LNCaP clone FGC (cell line): ENCODE measurements around the gene ZNF280D.

Source experiments
- DNase-seq: peaks from one replicate; pipeline ENCODE4 v3.0.0-alpha.2; 2011; ENCODE audit warnings: low read depth
- H3K4me3 ChIP-seq: 2 replicates; pipeline ENCODE4 v1.5.1; 2011; ENCODE audit warnings: mild to moderate bottlenecking, low read depth, low read length, control low read depth
- CTCF ChIP-seq: IDR thresholded peaks from 2 replicates; pipeline ENCODE4 v1.5.1; 2012; ENCODE audit warnings: mild to moderate bottlenecking; ENCODE audit not compliant: control insufficient read depth, insufficient read depth; ENCODE audit errors: extremely low read depth

The ZNF280D gene

GRCh38 chr15:56725386-56725785, 7.9 kb downstream of the ZNF280D start:
- no peak overlapping the region for H3K4me3 ChIP-seq
- no peak for DNase-seq
- no peak for TF ChIP-seq CTCF

GRCh38 chr15:56724232-56724631, 9.1 kb downstream of the ZNF280D start:
- DNase-seq: no peak
- TF ChIP-seq CTCF: no peak

GRCh38 chr15:56723787-56724186, 9.5 kb downstream of the ZNF280D start:
- TF ChIP-seq CTCF: no peak
- no peak for DNase-seq

More at GRCh38 chr15:56724232-56724631, 9.1 kb downstream of the ZNF280D start:
- H3K4me3 ChIP-seq: no peak overlapping the region

GRCh38 chr15:56719774-56720555, 13.3 kb downstream of the ZNF280D start:
- H3K4me3 ChIP-seq: no peak overlapping the region
- DNase-seq: no peak
- no peak for TF ChIP-seq CTCF

More at GRCh38 chr15:56723787-56724186, 9.5 kb downstream of the ZNF280D start:
- no peak overlapping the region for H3K4me3 ChIP-seq

GRCh38 chr15:56719021-56719612, 14.2 kb downstream of the ZNF280D start:
- no peak for DNase-seq
- TF ChIP-seq CTCF: no peak
- no peak overlapping the region for H3K4me3 ChIP-seq

- DNase-seq: no peak
- H3K4me3 ChIP-seq: no peak overlapping the region
- no peak for TF ChIP-seq CTCF
Measured at GRCh38 chr15:56718560-56718959, 14.7 kb downstream of the ZNF280D start.
